PC-3 (cell line): ENCODE results near the gene SORL1.
"Not testable (repeated sequence)": the region's sequence is repeated elsewhere in the genome, so short reads cannot be mapped to it uniquely, and the experiment has no call there.

Experiments
- CTCF ChIP-seq: fragments of 300-600 bp; sonication (generic); conservative IDR thresholded peaks from 2 replicates; pipeline ENCODE4 v1.5.1; 2017; ENCODE audit warnings: antibody characterized with exemption, low read depth, mild to moderate bottlenecking, low read length
- EZH2 ChIP-seq: fragments of 300-600 bp; sonication (generic); IDR thresholded peaks from one replicate; pipeline ENCODE4 v1.6.1; 2017; ENCODE audit warnings: antibody characterized with exemption, mild to moderate bottlenecking, low read length; ENCODE audit not compliant: unreplicated experiment
- EZH2phosphoT487 ChIP-seq: fragments of 300-600 bp; sonication (generic); IDR thresholded peaks from 2 replicates; pipeline ENCODE4 v1.6.1; 2018; ENCODE audit warnings: mild to moderate bottlenecking, antibody characterized with exemption, low read length, borderline replicate concordance

- not testable (repeated sequence) for TF ChIP-seq CTCF, EZH2, EZH2phosphoT487
Measured at GRCh38 chr11:121506237-121506636, 54.1 kb downstream of the SORL1 start.
